Stimulated activated CD8-positive, alpha-beta memory T cell treated with anti-CD3 and anti-CD28 coated beads, Interleukin-12 subunit alpha, Interleukin-12 subunit beta, amount 100 ng/mL, for 24 hours (primary cell): ENCODE measurements around the gene IL17RB.

Experiments
- DNase-seq: peaks from one replicate; pipeline ENCODE4 v3.0.0-alpha.2; 2020; ENCODE audit errors: extremely low read depth

The IL17RB gene

GRCh38 chr3:53846134-53846850 is at the start of gene IL17RB, which contains the start of gene CHDH:
TSS of gene IL17RB (plus strand) at chr3:53846568. CDS start at chr3:53846589, 21 bp downstream.
TSS of gene CHDH (minus strand) at chr3:53846419. CDS start at chr3:53824008, 22,411 bp downstream.
- no peak for DNase-seq

GRCh38 chr3:53798144-53798543 is 48.2 kb upstream of the IL17RB start:
- no peak for DNase-seq

GRCh38 chr3:53799338-53799865 is 47.0 kb upstream of the IL17RB start:
- no peak for DNase-seq

- DNase-seq, result no peak
Observed at GRCh38 chr3:53800041-53800906, 46.1 kb upstream of the IL17RB start.

GRCh38 chr3:53801319-53801718 is 45.0 kb upstream of the IL17RB start:
- no peak for DNase-seq

GRCh38 chr3:53802256-53802880 is 44.0 kb upstream of the IL17RB start:
- no peak for DNase-seq

- DNase-seq, result no peak
Observed at GRCh38 chr3:53803124-53803815, 43.1 kb upstream of the IL17RB start.

GRCh38 chr3:53803816-53804695 is 42.3 kb upstream of the IL17RB start:
- DNase-seq, result no peak

GRCh38 chr3:53804697-53805462 is 41.5 kb upstream of the IL17RB start:
- DNase-seq, result no peak

- no peak for DNase-seq
Observed at GRCh38 chr3:53805463-53806159, 40.8 kb upstream of the IL17RB start.

- no peak for DNase-seq
Observed at GRCh38 chr3:53806182-53807116, 39.9 kb upstream of the IL17RB start.

GRCh38 chr3:53807117-53807810 is 39.1 kb upstream of the IL17RB start:
- no peak for DNase-seq

- no peak for DNase-seq
Observed at GRCh38 chr3:53808496-53808895, 37.9 kb upstream of the IL17RB start.

- no peak for DNase-seq
Observed at GRCh38 chr3:53809267-53809666, 37.1 kb upstream of the IL17RB start.

- DNase-seq, result no peak
Observed at GRCh38 chr3:53809764-53810400, 36.5 kb upstream of the IL17RB start.

GRCh38 chr3:53811143-53811927 is 35.0 kb upstream of the IL17RB start:
- DNase-seq, result no peak
